ENCODE measurements around the gene PLCB4.

The PLCB4 gene

DNA sequence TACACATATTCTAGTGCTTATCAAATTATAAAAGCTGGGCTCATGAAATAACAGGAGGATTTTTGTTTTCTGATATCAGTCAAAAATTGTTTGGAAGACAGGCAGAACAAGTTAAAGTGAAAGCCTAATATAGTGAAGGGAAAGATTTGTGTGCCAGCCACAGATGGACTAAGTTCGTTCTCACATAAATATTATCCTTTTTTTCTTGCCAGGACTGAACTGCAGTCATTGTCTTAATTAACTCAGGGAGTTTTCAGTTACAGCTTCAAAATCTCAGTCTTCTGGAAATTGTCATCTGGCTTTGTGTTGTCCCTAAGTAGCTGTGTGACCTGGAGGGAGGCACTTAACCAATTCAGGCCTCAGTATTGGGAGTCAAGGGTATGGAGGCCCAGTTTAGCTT, 40.7 kb downstream of the PLCB4 start:
- DNase-seq, result no peak

DNA sequence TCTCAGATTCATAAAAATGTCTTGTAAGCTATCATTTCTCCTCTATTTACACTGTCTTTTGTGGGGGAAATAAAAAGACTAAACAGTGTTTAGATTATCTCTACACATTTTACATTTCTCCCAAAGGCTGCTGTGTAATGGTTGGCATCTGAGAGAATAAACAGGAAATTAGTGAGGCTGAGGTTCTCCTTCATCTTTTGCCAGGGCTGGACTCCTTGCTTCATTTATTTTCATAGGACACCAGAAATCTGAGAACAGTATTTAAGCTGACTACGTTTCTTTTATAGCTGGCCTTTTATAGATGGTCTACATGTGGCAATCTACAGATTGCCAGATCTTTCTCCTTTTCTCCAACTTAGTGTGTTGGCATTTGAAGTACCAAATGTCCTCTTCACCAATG, 41.5 kb downstream of the PLCB4 start:
- no peak for DNase-seq

DNA sequence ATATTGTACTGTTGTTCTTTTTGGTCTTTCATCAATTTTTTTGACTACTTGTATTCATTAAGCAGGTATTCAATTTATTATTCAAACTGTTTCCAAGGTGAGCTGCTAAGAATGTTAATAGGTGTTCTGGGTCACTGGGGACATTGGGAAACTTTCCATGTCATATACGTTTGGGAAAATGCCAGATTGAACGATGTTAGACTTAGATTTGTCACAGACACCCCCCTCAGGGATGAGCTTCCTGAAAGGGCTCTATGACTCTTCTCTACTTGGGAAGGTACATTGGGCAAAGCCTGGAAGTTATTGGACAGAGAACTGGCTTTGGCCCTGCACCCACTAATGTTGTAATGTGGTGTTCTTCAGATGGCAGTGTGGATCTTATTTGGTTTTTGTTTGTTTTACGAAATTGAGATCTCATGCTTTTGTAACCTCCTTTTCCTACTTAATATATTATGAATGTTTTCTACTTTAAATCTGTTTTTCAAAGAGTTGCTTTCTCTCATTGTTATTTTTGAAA, 42.1 kb downstream of the PLCB4 start:
- no peak for DNase-seq

DNA sequence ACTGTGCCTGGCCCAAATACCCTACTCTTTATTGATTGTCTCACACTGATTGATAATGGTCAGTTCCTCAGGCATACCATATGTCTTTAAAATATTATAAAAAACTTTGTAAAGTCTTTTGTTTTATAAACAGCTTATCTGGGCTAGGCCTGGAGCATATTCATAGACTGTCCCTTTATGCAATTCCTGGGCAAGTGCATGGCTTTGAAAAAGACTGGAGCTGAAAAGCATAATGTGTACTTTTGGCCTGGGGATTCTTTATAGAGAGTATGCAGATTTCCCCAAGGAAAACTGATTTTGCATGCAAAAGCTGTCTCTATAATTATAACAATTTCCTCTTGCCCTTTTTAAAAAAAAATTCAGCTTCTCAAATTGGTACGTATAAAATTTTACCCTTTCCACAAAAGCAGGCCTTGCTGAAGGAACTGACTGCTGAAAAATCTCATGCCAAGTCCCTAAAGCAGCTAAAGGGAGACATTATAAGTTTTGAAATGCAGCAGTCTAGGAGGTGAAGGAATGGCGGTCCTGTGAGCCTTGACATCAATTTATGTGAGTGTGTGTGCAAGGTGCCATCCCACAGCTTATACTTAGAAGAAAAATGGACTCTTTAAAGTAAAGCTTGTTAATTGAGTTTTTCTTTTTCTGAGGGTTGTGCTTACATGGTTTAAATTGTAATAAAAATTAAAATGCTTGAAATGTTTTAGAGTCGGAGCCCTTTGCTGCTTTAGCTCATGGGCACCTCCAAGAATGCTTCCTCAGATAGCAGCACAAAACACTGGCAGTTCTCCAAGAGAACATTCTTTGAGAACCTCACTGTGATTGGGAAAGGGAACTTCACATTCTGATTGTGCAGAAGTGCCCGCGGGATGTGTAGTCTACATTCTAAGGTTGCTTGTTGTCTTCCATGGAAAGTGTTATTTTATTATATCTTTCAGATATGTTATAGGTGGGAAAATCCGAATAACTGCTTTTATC, 43.9 kb downstream of the PLCB4 start:
- DNase-seq, result no peak

DNA sequence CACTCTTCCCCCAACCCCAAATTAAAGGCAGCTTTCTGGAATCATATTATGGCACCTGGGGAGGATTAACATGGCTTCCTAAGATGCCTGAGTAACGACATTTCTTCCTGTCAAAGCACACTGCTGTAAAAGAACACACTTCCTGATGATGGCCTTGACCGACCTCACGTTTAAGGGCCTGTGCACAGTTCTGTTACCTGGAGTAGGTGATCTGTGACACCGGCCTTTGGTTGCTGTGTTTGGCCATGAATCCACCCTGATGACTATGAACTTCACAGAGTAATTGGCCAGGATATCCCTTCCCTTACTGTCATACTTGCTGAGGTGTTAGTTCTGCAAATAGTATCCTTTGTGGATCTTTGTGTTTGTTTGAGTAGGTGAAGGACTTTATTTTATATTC, 45.8 kb downstream of the PLCB4 start:
- DNase-seq, result no peak

DNA sequence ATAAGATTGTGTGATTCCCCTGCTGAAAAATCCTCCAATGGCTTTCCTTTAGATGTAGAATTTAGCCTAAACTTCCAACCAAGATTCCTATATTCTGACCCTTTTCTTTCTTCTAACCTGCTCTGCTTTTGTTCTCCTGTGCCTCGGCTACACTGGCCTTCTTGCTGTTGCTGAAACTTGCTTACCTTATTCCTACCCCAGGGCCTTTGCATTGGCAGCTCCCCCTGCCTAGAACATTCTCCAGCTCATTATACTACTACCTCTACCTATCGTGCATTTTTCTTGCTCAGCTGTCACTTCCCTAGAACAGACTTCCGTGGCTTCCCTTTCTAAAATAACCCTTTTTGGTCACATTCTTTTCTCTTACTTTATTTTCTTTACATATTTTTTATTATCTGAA, 48.7 kb downstream of the PLCB4 start:
- no peak for DNase-seq

DNA sequence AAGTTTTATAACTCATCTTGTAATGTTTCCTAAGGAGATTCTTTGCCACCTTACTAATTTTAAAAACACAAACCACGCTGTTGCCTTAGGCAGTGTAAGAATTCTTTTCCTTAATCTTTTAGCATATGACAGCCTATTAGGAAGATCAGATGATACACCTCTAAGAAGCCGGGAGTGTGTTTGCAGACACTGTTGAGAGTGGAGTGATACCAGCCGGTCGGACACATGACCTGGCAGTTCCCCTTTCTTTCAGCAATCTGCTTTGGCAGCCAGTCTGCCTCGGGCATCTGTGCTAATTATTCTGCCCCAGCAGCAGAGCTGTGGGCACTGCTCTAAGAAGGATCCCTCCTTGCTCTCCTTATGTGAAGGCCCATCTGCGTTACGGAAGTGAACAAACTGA, 50.9 kb downstream of the PLCB4 start:
- no peak for DNase-seq

DNA sequence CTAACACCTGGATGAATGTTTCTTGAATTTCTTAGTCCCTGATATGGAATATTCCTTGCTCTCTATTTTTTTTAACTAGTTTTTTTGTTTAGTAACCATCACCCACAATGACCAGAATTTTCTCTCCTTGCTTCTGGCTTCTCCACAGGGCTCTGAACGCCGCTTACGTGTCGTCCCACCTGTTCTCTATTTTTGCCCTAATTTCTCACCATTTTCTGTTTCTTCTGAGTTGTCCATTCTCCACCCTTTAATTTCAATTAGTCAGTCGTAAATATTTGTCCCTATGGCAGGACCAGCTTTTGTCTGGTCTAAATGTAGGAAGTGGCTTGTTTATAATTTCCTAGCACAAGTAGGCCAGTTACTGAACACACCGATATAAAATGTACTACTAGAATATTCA, 52.3 kb downstream of the PLCB4 start:
- no peak for DNase-seq

DNA sequence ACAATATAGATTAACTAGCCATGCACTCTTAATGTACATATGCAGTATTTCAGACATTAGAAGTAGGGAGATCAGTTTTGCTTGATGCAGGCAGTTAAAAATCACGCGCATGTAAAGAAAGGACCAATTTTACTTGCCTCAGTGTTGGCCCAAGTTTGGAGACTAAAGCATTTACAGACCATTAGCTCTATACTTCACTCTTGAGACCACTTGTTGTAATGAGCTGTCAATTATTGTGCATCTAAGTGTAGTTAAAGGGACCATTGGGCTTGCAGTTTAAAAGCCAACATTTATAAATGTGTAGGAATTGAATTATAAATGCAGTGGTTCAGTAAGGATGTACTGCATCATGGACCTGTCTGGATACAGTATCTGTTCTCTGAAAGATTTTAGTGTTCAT, 53.7 kb downstream of the PLCB4 start:
- DNase-seq, result no peak

DNA sequence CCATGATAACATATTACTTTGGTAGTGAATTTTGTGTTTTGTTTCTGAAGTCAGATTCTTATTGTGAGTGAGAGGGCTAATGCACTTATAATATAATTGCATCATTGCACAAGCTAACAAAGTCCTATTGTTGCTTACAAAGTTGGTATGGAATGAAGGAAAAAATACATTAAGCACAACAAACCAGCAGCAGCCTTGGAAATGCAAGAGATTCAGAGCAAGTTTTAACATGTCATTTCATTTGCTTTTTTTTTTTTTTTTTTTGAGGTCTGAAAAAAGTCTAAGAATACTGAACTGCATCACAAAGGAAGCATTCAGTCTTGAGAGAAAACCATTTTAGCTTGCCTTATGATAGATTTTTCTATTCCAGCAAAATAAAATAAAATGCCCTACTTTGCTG, 57.6 kb downstream of the PLCB4 start:
- DNase-seq, result no peak

DNA sequence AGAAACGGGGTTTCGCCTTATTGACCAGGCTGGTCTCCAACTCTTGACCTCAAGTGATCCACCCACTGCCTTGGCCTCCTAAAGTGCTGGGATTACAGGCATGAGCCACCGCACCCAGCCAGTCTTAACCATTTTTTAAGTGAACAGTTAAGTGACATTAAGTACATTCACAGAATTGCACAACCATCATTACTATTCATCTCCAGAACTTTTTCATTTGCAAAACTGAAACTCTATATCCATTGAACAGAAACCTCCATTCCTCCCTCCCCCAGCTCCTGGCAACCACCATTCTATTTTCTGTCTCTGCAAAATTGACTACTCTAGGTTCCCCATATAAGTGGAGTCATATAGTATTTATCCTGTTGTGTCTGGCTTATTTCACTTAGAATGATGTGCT, 59.7 kb downstream of the PLCB4 start:
- DNase-seq, result no peak

DNA sequence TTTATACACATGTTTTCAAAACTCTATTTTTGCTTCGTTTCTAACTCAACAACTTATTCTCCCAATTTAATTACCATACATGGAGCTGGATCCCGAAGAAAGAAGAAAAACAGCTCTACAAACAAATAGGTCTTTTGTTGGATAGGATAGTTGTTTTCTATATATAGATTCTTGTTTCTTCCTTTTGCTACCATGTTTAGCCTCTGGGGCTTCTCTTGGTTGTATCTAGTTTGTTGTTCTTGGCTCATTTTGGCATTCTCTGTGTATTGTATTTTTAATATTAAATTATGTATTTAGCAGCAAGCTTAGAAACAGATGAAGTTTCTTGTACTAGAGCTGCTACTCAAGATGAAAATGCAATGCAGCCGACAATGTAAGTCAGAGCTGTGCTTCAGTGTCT, 60.9 kb downstream of the PLCB4 start:
- no peak for DNase-seq

DNA sequence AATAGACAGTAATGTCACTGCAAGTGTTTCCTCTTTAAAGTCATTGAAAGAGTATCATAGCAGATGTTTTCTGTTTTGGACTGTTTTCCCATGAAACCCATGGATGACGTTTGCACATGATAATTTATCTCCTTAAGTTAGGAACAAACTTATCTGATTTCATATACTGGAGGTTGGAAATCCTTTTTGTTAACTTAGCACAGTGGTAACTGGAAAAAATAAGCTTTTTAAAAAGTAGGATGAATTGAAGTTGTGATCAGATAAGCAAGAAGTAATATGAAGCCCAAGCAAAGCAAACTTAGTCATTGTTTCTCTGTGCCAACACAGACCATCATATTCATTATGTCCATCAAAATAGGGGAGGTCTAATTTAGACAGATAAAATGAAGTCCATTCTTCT, 61.6 kb downstream of the PLCB4 start:
- no peak for DNase-seq

DNA sequence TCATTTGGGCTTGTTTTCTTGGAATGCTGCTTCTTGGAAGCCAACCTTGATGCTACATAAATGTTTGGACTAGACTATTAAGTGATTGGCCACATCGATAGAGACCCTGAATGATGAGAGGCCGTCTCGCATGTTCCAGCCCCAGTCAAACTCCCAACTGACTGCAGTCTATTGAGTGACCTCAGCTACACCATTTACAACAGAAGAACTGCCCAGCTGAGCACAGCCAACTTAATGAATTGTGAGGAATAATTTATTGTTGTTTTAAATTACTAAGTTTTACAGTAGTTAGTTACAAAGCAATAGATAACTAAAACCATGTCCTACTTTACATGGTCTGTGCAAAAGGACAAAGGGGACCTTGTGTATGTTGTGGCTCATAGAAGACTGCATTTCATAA, 63.0 kb downstream of the PLCB4 start:
- DNase-seq, result no peak

DNA sequence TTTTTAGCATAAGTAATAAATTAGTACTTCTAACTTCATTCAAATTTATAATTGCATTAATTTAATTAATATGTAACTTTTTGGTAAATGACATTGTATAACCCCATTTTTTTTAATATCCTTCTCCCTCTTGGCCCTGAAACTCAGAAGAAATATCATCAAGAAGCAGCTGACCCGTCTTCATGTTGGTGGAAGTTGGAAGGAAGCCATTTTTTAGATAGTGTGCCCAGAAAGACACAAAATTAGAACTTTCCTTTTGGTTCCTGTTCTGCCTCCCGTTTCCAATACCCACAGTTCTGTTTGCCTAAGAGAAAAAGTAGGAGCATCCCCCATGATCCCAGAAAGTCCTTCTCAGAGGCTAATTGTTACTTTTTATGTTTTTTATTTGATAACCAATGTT, 65.5 kb downstream of the PLCB4 start:
- no peak for DNase-seq

DNA sequence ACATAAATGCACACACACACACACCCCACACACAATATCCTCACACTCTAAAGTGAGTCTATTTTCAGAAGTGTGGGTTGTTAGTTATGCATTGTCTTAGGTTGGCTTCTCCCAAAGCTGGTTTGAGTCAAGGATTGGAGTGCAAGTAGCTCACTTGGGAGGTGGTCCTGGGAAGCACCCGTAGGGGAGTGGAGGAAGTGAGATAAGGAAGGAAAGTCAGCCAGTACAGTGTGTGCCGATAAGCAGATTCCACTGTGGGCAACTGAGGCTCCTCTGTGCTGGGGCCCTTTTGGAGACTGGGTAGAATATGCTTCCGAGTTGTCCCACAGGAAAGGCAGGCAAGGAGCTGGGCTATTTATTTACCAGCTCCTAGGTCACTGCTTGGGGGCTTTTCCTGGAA, 67.2 kb downstream of the PLCB4 start:
- DNase-seq, result no peak

DNA sequence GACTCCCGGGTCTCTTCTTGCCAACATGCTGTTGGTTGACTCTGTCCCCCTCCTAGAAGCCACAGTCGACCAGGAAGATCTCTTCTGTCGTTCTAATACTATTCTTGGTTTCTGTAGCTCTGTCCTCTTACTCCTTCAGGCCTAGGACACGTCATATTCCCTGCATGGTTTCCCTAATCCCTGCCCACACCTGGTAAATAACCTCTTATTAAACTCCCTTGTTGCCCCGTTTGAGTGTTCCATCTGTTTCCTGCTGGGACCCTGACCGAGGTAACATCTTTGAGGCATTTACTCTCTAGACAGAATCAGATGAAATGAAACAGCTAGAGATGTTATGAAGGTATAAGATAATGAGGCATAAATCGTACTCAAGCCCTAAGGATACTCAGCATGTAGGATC, 68.1 kb downstream of the PLCB4 start:
- no peak for DNase-seq

DNA sequence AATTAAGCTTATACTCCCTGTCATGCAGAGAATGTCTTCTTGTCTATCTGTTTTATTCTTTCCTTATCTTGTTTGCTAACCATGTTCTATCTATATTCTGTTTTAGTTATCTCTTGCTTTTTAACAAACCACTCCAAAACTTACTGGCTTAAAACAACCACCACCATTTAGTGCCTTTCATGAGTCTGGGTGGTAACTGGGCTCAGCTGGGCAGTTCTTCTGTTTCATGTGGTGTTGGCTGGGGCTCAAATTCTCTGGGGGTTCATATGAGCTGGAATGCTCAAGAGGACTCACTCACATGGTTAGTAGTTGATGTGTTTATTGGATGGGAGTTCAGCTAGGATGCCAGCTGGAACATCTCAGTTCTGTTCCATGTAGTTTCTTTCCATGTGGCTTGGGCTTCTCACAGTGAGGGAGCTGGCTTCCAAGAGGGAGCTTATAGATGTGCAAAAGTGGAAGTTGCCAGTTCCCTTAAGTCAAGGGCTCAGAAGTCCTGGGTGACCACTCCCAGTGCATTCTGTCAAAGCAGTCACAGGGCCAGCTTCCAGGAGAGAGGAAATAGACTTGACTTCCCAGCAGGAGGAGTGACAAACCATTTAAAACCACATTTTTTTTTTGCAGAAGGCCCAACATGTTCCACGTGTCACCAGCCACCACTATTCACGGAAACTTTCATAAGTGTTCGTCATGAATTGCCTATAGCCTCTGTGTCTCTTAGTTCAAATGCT, 70.4 kb downstream of the PLCB4 start:
- DNase-seq, result no peak

DNA sequence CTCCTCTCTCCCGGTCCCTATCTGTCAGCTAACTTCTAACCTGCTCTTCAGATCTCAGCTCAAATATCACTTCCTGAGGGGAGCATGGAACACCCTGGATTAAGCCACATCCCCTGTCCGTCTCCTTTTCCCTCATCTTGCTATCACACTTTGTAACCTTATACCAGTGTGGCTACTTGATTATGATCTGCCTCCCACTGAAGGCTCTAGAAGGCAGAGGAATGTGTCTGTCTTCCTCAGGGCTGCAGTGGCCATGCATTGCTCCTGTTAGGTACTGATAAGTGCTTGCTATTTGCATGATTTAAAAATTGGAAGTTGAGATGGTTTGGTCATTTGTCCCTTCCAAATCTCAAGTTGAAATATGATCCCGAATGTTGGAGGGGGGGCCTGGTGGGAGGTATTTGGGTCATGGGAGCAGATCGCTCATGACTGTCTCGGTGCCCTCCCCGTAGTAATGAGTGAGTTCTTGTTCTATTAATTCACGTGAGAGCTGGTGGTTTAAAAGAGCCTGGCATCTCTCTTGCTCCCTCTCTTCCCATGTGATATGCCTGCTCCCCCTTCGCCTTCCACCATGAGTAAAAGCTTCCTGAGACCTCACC, 71.4 kb downstream of the PLCB4 start:
- DNase-seq, result no peak

DNA sequence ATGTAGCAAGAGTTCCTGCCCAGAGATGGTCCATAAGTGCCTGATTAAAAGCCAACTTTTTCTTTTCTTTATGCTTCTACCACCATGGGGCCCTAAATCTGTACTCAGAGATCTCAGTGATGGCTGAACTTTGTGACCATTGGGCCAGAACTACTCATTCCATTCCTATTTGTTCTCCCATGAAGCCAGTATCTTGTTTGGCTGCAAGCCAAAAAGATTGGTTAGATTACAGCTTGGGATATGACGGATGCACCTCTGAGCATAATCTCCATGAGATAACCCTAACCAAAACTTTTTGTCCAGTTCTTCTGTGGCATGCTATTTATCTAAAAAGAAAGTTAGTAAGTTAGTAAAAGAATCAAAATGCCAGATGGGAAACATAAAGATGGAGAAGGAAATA, 72.2 kb downstream of the PLCB4 start:
- DNase-seq, result no peak

DNA sequence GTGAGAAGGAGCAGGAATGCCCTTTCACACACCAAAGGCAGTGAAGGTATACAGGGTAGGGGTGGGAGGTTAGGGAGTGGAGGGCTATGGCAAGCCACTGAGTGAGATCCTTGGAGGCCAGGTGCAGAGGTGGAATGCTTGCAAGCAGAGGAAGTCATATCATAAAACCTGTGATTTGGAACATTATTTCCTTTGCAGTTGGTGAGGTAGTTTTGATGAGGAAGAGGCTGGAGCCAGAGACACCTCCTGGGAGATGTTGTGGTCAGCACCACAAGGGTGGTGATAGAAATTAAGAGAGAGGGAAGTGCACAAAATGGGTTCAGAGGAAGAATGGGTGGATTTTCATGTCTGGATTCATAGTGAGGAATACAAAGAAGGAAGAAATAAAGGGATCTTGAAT, 73.0 kb downstream of the PLCB4 start:
- no peak for DNase-seq

DNA sequence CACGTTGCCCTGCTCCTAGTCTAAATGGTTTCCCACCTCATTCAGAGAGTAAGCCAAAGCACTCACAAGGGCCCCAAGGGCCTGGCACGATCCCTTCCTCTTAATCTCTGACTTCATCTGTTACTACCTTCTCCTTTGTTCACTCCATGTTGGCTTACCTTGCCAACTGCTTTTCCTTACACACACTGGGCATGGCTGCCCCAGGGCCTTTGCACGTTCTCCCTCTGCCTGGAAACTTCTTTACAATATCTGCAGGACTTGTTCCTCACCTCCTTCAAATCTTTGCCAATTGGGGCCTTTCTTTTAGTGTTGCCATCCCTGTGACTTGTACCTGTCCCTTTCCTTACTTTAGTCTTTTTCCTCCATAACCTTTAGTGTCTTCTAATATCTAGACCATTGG, 73.9 kb downstream of the PLCB4 start:
- no peak for DNase-seq

DNA sequence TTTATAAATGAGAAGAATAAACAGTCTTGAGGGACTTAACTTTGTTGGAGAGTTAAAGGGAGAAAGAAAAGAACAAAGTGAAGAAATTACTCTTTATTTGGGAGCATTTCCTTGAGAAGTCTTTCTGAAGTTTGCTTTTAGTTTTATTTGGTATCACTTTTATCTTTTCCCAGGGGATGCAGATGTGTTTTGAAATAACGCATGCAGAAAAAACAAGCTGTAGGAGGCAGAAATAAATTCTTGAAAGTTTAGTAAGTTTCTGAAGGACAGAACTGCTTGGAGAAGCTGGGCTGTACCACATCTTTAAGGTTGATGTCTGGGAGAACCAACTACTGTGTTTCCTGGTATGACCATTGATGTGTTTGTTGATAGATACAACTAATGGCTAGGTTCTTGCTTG, 75.0 kb downstream of the PLCB4 start:
- DNase-seq, result no peak

DNA sequence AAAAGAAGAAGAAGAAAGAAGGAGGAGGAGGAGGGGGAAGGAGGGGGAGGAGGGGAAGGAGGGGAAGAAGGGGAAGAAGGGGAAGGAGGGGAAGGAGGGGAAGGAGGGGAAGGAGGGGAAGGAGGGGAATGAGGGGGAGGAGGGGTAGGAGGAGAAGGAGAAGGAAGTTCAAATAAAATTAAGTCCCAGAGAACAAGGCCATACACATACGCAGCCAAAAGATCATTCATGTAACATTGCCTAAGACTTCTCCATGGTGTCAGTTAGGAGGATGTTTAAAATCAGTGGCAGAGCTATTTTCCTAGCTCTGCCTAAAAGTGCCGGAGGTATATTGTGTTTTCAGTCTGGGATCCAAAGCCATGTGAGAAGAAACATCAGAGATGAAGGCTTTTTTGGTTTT, 75.8 kb downstream of the PLCB4 start:
- DNase-seq, result no peak

All from islet precursor cell (in vitro differentiated cells).